SK-N-SH treated with all-trans-retinoic acid at 6 μM for 48 hours (cell line): ENCODE data around the gene AK4.

Experiments used
- ARNTL ChIP-seq: fragments of 450-650 bp; formaldehyde crosslinking; IDR thresholded peaks from 2 replicates; pipeline ENCODE4 v1.5.0; 2020; ENCODE audit warnings: low read depth, mild to moderate bottlenecking, moderate library complexity, borderline replicate concordance
- ZNF8 ChIP-seq: fragments of 450-650 bp; formaldehyde crosslinking; IDR thresholded peaks from 2 replicates; pipeline ENCODE4 v1.5.0; 2020; ENCODE audit warnings: mild to moderate bottlenecking, moderate library complexity

DNA sequence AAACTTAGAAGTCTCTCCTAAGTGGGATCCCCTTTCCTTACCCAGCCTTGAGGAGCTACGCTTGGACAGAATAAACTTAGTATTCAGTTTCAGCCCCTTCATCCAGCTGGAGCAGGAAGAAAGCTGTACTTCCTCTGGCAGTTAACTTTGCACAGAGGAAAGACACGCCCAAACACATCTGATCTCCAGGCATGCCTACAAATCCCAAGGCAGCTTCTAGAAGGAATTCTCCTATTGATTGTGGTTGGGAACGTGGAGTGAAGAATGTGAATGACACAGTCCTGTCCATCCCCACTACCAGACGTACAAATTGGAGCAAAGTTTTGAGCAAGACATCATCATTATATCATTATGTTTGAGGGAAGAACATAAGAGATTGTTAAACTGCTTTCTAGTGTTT lies 6.6 kb upstream of the AK4 start:
- TF ChIP-seq ARNTL (CRISPR knock-in tag) (no peak), ZNF8 (CRISPR knock-in tag) (no peak)
